VCaP (cell line): ENCODE measurements around the gene GXYLT1.

Experiments
- H3K27ac ChIP-seq: fragments of 450-650 bp; 2 replicates; pipeline ENCODE4 v1.5.1; 2017
- CTCF ChIP-seq: fragments of 450-650 bp; conservative IDR thresholded peaks from 2 replicates; pipeline ENCODE4 v1.5.1; 2017; ENCODE audit warnings: mild to moderate bottlenecking, moderate library complexity

Gene GXYLT1

GRCh38 chr12:42104784-42105183 is 39.9 kb downstream of the GXYLT1 start:
- TF ChIP-seq CTCF: no peak
- no peak overlapping the region for H3K27ac ChIP-seq

GRCh38 chr12:42104087-42104486 is 40.6 kb downstream of the GXYLT1 start:
- TF ChIP-seq CTCF: peak; percentile 83
- H3K27ac ChIP-seq: no peak overlapping the region

- H3K27ac ChIP-seq: no peak overlapping the region
- no peak for TF ChIP-seq CTCF
Observed at GRCh38 chr12:42103155-42103554, 41.5 kb downstream of the GXYLT1 start.

- TF ChIP-seq CTCF: no peak
- H3K27ac ChIP-seq: no peak overlapping the region
Observed at GRCh38 chr12:42102720-42103119, 42.0 kb downstream of the GXYLT1 start.

GRCh38 chr12:42099433-42099832 is 45.2 kb downstream of the GXYLT1 start:
- H3K27ac ChIP-seq: no peak overlapping the region
- TF ChIP-seq CTCF: no peak

- TF ChIP-seq CTCF: no peak
- H3K27ac ChIP-seq: no peak overlapping the region
Observed at GRCh38 chr12:42097971-42098370, 46.7 kb downstream of the GXYLT1 start.

GRCh38 chr12:42094277-42094676 is 50.4 kb downstream of the GXYLT1 start:
- no peak overlapping the region for H3K27ac ChIP-seq
- no peak for TF ChIP-seq CTCF

GRCh38 chr12:42091769-42092168 is 52.9 kb downstream of the GXYLT1 start:
- TF ChIP-seq CTCF: no peak
- no peak overlapping the region for H3K27ac ChIP-seq
